GM23338 (cell line): ENCODE results near the gene MYOCOS. TPM values are rescaled to one million over a fixed set of nuclear protein-coding genes. Genes with fewer than 3 reads are reported as not detected.
A peak's percentile ranks its signal among the peaks of the same experiment; 100 is the strongest.

Source experiments
- ATAC-seq: fragments of 200-7000 bp; cut with Tn5 transposase; 3 replicates; pipeline ENCODE4 v1.9.1; 2020
- DNase-seq: peaks from one replicate; pipeline ENCODE4 v3.0.0-alpha.2; 2015; ENCODE audit warnings: low spot score
- H2AFZ ChIP-seq: fragments of 200-600 bp; sonication (generic); 2 replicates; pipeline ENCODE4 v1.8.0; 2016; ENCODE audit warnings: antibody characterized with exemption, mild to moderate bottlenecking, moderate library complexity
- H3F3A ChIP-seq: fragments of 200-600 bp; sonication (generic); replicated peaks from 2 replicates; pipeline ENCODE4 v1.8.0; 2017; ENCODE audit warnings: antibody characterized with exemption, mixed run types, low read depth
- H3K27ac ChIP-seq: fragments of 200-600 bp; sonication (generic); 2 replicates; pipeline ENCODE4 v1.6.1; 2016; ENCODE audit warnings: low read depth
- H3K27me3 ChIP-seq: fragments of 200-600 bp; sonication (generic); 2 replicates; pipeline ENCODE4 v1.8.0; 2016; ENCODE audit warnings: mild to moderate bottlenecking, mixed run types, moderate library complexity; ENCODE audit not compliant: insufficient read depth
- H3K36me3 ChIP-seq: fragments of 200-600 bp; sonication (generic); 2 replicates; pipeline ENCODE4 v1.8.0; 2016; ENCODE audit warnings: mild to moderate bottlenecking; ENCODE audit not compliant: insufficient read depth
- H3K4me1 ChIP-seq: fragments of 200-600 bp; sonication (generic); 2 replicates; pipeline ENCODE4 v1.8.0; 2016; ENCODE audit warnings: mild to moderate bottlenecking, moderate library complexity; ENCODE audit not compliant: insufficient read depth
- H3K4me2 ChIP-seq: fragments of 200-600 bp; sonication (generic); 2 replicates; pipeline ENCODE4 v1.7.1; 2017; ENCODE audit warnings: mixed run types
- H3K4me3 ChIP-seq: fragments of 200-600 bp; sonication (generic); 2 replicates; pipeline ENCODE4 v1.6.1; 2016; ENCODE audit warnings: mixed run types
- H3K79me2 ChIP-seq: fragments of 200-600 bp; sonication (generic); replicated peaks from 2 replicates; pipeline ENCODE4 v1.8.0; 2017; ENCODE audit warnings: mild to moderate bottlenecking; ENCODE audit not compliant: insufficient read depth
- H3K9me2 ChIP-seq: fragments of 200-600 bp; sonication (generic); 2 replicates; pipeline ENCODE4 v1.8.0; 2017; ENCODE audit not compliant: insufficient read depth
- H4K20me1 ChIP-seq: fragments of 200-600 bp; sonication (generic); replicated peaks from 2 replicates; pipeline ENCODE4 v1.8.0; 2017; ENCODE audit warnings: mild to moderate bottlenecking; ENCODE audit not compliant: insufficient read depth
- H3K27ac Mint-ChIP-seq: 2 replicates; pipeline ENCODE4 v1.8.0; 2020; ENCODE audit warnings: inconsistent platforms, mild to moderate bottlenecking, moderate library complexity, mixed read lengths
- H3K27me3 Mint-ChIP-seq: 3 replicates; pipeline ENCODE4 v1.8.0; 2022; ENCODE audit warnings: low read depth, mild to moderate bottlenecking, moderate library complexity, mixed read lengths, inconsistent platforms; ENCODE audit not compliant: insufficient read depth, poor library complexity
- H3K36me3 Mint-ChIP-seq: 3 replicates; pipeline ENCODE4 v1.8.0; 2021; ENCODE audit warnings: low read depth, mild to moderate bottlenecking, inconsistent platforms, moderate library complexity, mixed read lengths
- H3K4me1 Mint-ChIP-seq: 3 replicates; pipeline ENCODE4 v1.8.0; 2020; ENCODE audit warnings: mild to moderate bottlenecking, inconsistent platforms, mixed read lengths
- H3K4me3 Mint-ChIP-seq: 3 replicates; pipeline ENCODE4 v1.8.0; 2021; ENCODE audit warnings: moderate library complexity, mild to moderate bottlenecking, inconsistent platforms, mixed read lengths
- H3K9me3 Mint-ChIP-seq: 3 replicates; pipeline ENCODE4 v1.8.0; 2020; ENCODE audit warnings: moderate library complexity, mild to moderate bottlenecking, inconsistent platforms, mixed read lengths
- CREB1 ChIP-seq: fragments of 250-450 bp; sonication (Bioruptor Pico); IDR thresholded peaks from 2 replicates; pipeline ENCODE4 v1.5.0; 2020; ENCODE audit warnings: low read depth, mild to moderate bottlenecking, moderate library complexity
- EZH2 ChIP-seq: fragments of 200-600 bp; sonication (generic); IDR thresholded peaks from one replicate; pipeline ENCODE4 v1.8.0; 2017; ENCODE audit warnings: antibody characterized with exemption, mild to moderate bottlenecking, low read depth; ENCODE audit not compliant: unreplicated experiment
- POLR2AphosphoS5 ChIP-seq: IDR thresholded peaks from 2 replicates; pipeline ENCODE4 v1.6.1; 2016; ENCODE audit warnings: antibody characterized with exemption, low read depth
- STAT1 ChIP-seq: IDR thresholded peaks from one replicate; pipeline ENCODE4 v1.6.1; 2016; ENCODE audit warnings: antibody characterized with exemption; ENCODE audit not compliant: unreplicated experiment
- ZNF114 ChIP-seq: fragments of 250-450 bp; sonication (Bioruptor Pico); IDR thresholded peaks from 2 replicates; pipeline ENCODE4 v1.5.0; 2020; ENCODE audit warnings: mild to moderate bottlenecking, moderate library complexity
- ZNF331 ChIP-seq: fragments of 250-450 bp; sonication (Bioruptor Pico); IDR thresholded peaks from 2 replicates; pipeline ENCODE4 v1.5.0; 2020; ENCODE audit warnings: low read depth, mild to moderate bottlenecking, moderate library complexity
- polyA plus RNA-seq: library from polyadenylated mRNA; unstranded; fragments of >200 nt; fragmentation: Nextera tagmentation; extraction: Ambion mirVana; gene quantifications from 2 replicates; pipeline ENCODE4 v1.2.1, GENCODE V29; 2016
- total RNA-seq: library from RNA; depleted of rRNA; stranded (reverse); fragments of >200 nt; shearing (Covaris generic); gene quantifications from 2 replicates; pipeline ENCODE4 v1.2.3, GENCODE V29; 2014
- TF ChIP-seq, protein P1 (sequence below): fragments of 250-450 bp; sonication (Bioruptor Pico); IDR thresholded peaks from 2 replicates; pipeline ENCODE4 v1.5.0; 2020; ENCODE audit warnings: mild to moderate bottlenecking, moderate library complexity
- TF ChIP-seq, protein P2 (sequence below): IDR thresholded peaks from 2 replicates; pipeline ENCODE4 v1.6.1; 2016; ENCODE audit warnings: antibody characterized with exemption

The MYOCOS gene
- total and polyA plus RNA-seq, 2 experiments from 2014 or later: not detected

DNA sequence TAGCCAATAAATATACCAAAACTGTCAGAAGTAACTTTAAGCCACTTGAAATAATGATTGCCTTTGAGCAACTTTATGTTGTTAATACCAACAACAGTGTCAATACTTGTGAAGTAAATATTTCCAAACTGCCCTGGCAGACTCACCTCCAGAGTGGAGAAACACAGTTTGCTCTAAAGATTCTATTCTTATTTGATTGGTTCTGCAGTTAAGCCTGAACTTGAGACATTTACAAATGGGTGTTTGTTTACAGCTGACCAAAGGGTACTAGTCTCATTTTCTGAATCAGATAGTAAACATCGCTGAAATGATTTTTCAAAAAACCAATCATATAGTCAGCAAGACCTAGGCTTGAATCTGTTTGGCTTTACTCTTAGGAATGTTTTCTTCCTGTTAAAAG lies 31.8 kb downstream of the MYOCOS start (continued):
- no peak for TF ChIP-seq ZNF114 (CRISPR knock-in tag)
- TF ChIP-seq, protein P1, sequence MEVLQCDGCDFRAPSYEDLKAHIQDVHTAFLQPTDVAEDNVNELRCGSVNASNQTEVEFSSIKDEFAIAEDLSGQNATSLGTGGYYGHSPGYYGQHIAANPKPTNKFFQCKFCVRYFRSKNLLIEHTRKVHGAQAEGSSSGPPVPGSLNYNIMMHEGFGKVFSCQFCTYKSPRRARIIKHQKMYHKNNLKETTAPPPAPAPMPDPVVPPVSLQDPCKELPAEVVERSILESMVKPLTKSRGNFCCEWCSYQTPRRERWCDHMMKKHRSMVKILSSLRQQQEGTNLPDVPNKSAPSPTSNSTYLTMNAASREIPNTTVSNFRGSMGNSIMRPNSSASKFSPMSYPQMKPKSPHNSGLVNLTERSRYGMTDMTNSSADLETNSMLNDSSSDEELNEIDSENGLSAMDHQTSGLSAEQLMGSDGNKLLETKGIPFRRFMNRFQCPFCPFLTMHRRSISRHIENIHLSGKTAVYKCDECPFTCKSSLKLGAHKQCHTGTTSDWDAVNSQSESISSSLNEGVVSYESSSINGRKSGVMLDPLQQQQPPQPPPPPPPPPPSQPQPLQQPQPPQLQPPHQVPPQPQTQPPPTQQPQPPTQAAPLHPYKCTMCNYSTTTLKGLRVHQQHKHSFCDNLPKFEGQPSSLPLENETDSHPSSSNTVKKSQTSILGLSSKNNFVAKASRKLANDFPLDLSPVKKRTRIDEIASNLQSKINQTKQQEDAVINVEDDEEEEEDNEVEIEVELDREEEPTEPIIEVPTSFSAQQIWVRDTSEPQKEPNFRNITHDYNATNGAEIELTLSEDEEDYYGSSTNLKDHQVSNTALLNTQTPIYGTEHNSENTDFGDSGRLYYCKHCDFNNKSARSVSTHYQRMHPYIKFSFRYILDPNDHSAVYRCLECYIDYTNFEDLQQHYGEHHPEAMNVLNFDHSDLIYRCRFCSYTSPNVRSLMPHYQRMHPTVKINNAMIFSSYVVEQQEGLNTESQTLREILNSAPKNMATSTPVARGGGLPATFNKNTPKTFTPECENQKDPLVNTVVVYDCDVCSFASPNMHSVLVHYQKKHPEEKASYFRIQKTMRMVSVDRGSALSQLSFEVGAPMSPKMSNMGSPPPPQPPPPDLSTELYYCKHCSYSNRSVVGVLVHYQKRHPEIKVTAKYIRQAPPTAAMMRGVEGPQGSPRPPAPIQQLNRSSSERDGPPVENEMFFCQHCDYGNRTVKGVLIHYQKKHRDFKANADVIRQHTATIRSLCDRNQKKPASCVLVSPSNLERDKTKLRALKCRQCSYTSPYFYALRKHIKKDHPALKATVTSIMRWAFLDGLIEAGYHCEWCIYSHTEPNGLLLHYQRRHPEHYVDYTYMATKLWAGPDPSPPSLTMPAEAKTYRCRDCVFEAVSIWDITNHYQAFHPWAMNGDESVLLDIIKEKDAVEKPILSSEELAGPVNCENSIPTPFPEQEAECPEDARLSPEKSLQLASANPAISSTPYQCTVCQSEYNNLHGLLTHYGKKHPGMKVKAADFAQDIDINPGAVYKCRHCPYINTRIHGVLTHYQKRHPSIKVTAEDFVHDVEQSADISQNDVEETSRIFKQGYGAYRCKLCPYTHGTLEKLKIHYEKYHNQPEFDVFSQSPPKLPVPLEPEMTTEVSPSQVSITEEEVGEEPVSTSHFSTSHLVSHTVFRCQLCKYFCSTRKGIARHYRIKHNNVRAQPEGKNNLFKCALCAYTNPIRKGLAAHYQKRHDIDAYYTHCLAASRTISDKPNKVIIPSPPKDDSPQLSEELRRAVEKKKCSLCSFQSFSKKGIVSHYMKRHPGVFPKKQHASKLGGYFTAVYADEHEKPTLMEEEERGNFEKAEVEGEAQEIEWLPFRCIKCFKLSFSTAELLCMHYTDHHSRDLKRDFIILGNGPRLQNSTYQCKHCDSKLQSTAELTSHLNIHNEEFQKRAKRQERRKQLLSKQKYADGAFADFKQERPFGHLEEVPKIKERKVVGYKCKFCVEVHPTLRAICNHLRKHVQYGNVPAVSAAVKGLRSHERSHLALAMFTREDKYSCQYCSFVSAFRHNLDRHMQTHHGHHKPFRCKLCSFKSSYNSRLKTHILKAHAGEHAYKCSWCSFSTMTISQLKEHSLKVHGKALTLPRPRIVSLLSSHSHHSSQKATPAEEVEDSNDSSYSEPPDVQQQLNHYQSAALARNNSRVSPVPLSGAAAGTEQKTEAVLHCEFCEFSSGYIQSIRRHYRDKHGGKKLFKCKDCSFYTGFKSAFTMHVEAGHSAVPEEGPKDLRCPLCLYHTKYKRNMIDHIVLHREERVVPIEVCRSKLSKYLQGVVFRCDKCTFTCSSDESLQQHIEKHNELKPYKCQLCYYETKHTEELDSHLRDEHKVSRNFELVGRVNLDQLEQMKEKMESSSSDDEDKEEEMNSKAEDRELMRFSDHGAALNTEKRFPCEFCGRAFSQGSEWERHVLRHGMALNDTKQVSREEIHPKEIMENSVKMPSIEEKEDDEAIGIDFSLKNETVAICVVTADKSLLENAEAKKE (CRISPR knock-in tag): no peak

DNA sequence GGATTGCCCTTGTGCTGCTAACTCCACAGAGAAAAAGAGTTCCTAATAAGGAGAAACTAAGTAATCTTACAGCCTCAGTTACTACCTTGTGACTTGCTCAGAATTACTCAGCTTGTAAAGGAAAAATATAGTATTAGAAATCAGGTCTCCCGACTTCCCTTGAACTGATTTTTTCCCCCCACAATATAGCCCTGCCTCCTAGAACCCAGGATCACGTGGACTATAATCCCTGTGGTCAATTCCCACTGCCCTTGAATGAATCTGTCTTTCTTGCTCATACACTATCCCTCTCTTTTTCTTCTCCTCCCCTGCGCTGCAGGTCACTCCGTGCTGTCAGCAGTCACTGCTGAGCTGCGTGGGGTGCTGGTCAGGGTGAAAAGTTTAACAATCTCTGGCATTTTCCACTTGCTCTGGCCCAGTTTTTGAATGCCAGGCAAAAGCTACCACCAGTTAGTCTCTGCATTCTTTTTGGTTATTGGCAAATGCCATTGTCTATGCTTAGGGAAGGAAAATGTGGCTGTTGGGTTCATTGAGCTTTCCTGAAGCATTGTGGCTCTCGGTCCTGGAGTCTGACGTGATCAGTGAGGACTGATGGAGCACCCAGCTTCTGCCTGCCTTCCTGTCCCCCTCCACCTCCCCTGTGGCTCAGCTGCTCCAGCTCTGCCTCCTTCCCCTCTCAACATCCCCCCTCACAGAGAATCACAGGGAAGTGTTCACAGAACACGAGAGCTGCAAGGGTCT lies 32.3 kb downstream of the MYOCOS start:
- H3K4me3 ChIP-seq: no peak overlapping the region
- Mint-ChIP-seq H3K27me3 (peaks cover 3% of the 10 kb centered on the region), H3K27ac (no peak overlapping the region), H3K36me3 (no peaks in the 10 kb centered on the region), H3K4me3 (no peak overlapping the region), H3K9me3 (no peaks in the 10 kb centered on the region), H3K4me1 (peaks cover 13% of the 10 kb centered on the region)
- H4K20me1 ChIP-seq: no peaks in the 10 kb centered on the region
- no peak for ATAC-seq
- no peaks in the 10 kb centered on the region for H3K9me2 ChIP-seq
- H2AFZ ChIP-seq: peak overlapping the region; percentile 98
- no peaks in the 10 kb centered on the region for H3F3A ChIP-seq
- H3K27me3 ChIP-seq: no peaks in the 10 kb centered on the region
- peaks cover 5% of the 10 kb centered on the region for H3K4me1 ChIP-seq
- no peak for DNase-seq
- no peak overlapping the region for H3K27ac ChIP-seq
- no peak overlapping the region for H3K4me2 ChIP-seq
- no peaks in the 10 kb centered on the region for H3K36me3 ChIP-seq
- H3K79me2 ChIP-seq: no peaks in the 10 kb centered on the region
- TF ChIP-seq, protein P2, sequence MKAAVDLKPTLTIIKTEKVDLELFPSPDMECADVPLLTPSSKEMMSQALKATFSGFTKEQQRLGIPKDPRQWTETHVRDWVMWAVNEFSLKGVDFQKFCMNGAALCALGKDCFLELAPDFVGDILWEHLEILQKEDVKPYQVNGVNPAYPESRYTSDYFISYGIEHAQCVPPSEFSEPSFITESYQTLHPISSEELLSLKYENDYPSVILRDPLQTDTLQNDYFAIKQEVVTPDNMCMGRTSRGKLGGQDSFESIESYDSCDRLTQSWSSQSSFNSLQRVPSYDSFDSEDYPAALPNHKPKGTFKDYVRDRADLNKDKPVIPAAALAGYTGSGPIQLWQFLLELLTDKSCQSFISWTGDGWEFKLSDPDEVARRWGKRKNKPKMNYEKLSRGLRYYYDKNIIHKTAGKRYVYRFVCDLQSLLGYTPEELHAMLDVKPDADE: no peak
- TF ChIP-seq ZNF331 (CRISPR knock-in tag): no peak
- TF ChIP-seq, protein P1 (CRISPR knock-in tag): no peak
- TF ChIP-seq POLR2AphosphoS5: no peak
- TF ChIP-seq ZNF114 (CRISPR knock-in tag): no peak
- TF ChIP-seq STAT1: no peak
- TF ChIP-seq CREB1 (CRISPR knock-in tag): no peak
- no peak for TF ChIP-seq EZH2
